ENCODE measurements around the gene PTCD3.

Gene PTCD3

DNA sequence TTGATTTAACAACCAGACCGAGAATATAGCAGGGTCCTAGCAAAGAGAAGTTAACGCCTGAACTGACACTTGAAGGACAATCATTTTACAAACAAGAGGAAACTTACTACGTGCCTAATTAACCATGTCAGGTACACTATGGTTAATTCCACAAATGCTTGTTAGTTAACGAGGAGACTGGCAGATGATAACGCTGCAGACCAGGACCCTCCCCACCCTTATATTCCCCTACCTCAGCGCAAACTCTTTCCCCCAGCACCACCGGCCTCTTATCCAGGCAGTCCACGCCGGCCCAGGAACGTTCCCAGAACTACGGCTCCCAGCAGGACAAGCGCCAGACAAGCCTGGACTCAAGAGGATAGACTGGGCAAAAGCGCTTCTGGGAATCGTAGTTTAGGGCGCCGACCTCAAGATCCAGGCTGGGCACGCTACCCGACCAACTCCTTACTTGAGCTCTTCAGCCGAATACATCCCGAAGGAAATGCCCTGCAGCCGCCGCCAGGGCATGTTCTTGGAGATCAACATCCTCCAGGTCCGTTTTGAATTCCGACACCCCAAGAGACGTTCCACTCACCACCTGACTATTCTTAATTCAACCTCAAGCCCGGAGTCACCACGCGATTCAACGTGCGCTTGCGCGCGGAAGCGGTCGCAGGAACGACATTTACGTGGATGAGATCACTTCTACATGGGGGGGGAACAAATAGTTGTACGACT lies 625 bp upstream of the PTCD3 start, which contains the start of gene POLR1A:
Gene POLR1A (minus strand): TSS at position 635 of the 717 bp plus-strand sequence. CDS start 110 bp downstream, at position 525.
- peak within 1 kb of the TSS; percentile 98 for H3K4me3 ChIP-seq (ENCODE audit: low read depth, low read length)

GRCh38 chr2:86107031-86107430 lies 996 bp downstream of the PTCD3 start:
- H3K4me3 ChIP-seq (ENCODE audit: low read depth, low read length): peak overlapping the region; percentile 98
- no peak for TF ChIP-seq CTCF (IDR thresholded peaks at IDR 0.05; ENCODE audit: low read depth, low read length)

More for the DNA sequence above, 625 bp upstream of the PTCD3 start, which contains the start of gene POLR1A:
- no peak for TF ChIP-seq CTCF (IDR thresholded peaks at IDR 0.05; ENCODE audit: low read depth, low read length)

- TF ChIP-seq CTCF (IDR thresholded peaks at IDR 0.05; ENCODE audit: low read depth, low read length): no peak
- H3K4me3 ChIP-seq (ENCODE audit: low read depth, low read length): no peak overlapping the region
These were observed 12.1 kb downstream of the PTCD3 start for GRCh38 chr2:86118130-86118529.

- no peak for TF ChIP-seq CTCF (IDR thresholded peaks at IDR 0.05; ENCODE audit: low read depth, low read length)
These were observed 17.4 kb downstream of the PTCD3 start for GRCh38 chr2:86123328-86123925.

GRCh38 chr2:86124683-86125082 lies 18.6 kb downstream of the PTCD3 start:
- no peak overlapping the region for H3K4me3 ChIP-seq (ENCODE audit: low read depth, low read length)
- TF ChIP-seq CTCF (IDR thresholded peaks at IDR 0.05; ENCODE audit: low read depth, low read length): no peak

More at GRCh38 chr2:86123328-86123925, 17.4 kb downstream of the PTCD3 start:
- no peak overlapping the region for H3K4me3 ChIP-seq (ENCODE audit: low read depth, low read length)

- TF ChIP-seq CTCF (IDR thresholded peaks at IDR 0.05; ENCODE audit: low read depth, low read length): no peak
- no peak overlapping the region for H3K4me3 ChIP-seq (ENCODE audit: low read depth, low read length)
These were observed 28.7 kb downstream of the PTCD3 start for GRCh38 chr2:86134709-86135108.

- no peak for TF ChIP-seq CTCF (IDR thresholded peaks at IDR 0.05; ENCODE audit: low read depth, low read length)
- no peak overlapping the region for H3K4me3 ChIP-seq (ENCODE audit: low read depth, low read length)
These were observed 29.6 kb downstream of the PTCD3 start for GRCh38 chr2:86135653-86136052.
